H9 (cell line): ENCODE data around the gene DNAJC18. TPM values are rescaled to one million over a fixed set of nuclear protein-coding genes. Genes with fewer than 3 reads are reported as not detected.
"Not testable (repeated sequence)": the region's sequence is repeated elsewhere in the genome, so short reads cannot be mapped to it uniquely, and the experiment has no call there.

Source experiments
- DNase-seq: peaks from one replicate; pipeline ENCODE4 v3.0.0-alpha.2; 2017
- H2AFZ ChIP-seq: one replicate; pipeline ENCODE4 v1.6.1; 2013; ENCODE audit warnings: mild to moderate bottlenecking, low read length, control low read depth, moderate library complexity
- H2AK5ac ChIP-seq: 2 replicates; pipeline ENCODE4 v1.6.1; 2013; ENCODE audit warnings: low read length, control low read depth, mixed read lengths; ENCODE audit not compliant: insufficient read length
- H2BK120ac ChIP-seq: one replicate; pipeline ENCODE4 v1.6.1; 2013; ENCODE audit warnings: low read depth, mild to moderate bottlenecking, low read length, control low read depth, inconsistent platforms; ENCODE audit not compliant: poor library complexity, severe bottlenecking
- H2BK12ac ChIP-seq: 2 replicates; pipeline ENCODE4 v1.6.1; 2013; ENCODE audit warnings: low read length, control low read depth, mixed read lengths, low read depth; ENCODE audit not compliant: insufficient read length
- H2BK15ac ChIP-seq: 2 replicates; pipeline ENCODE4 v1.6.1; 2013; ENCODE audit warnings: low read depth, low read length, control low read depth
- H2BK20ac ChIP-seq: one replicate; pipeline ENCODE4 v1.6.1; 2013; ENCODE audit warnings: low read depth, mild to moderate bottlenecking, low read length, control low read depth, inconsistent platforms; ENCODE audit not compliant: poor library complexity, severe bottlenecking
- H2BK5ac ChIP-seq: 2 replicates; pipeline ENCODE4 v1.6.1; 2013; ENCODE audit warnings: low read length, control low read depth, mixed read lengths; ENCODE audit not compliant: insufficient read length
- H3K14ac ChIP-seq: 2 replicates; pipeline ENCODE4 v1.6.1; 2013; ENCODE audit warnings: low read length, control low read depth; ENCODE audit not compliant: insufficient read depth
- H3K18ac ChIP-seq: 2 replicates; pipeline ENCODE4 v1.6.1; 2013; ENCODE audit warnings: low read depth, mild to moderate bottlenecking, mixed read lengths, low read length, control low read depth; ENCODE audit not compliant: insufficient read length
- H3K23ac ChIP-seq: 2 replicates; pipeline ENCODE4 v1.6.1; 2013; ENCODE audit warnings: low read length, control low read depth, mixed read lengths, low read depth; ENCODE audit not compliant: insufficient read length
- H3K23me2 ChIP-seq: 2 replicates; pipeline ENCODE4 v1.6.1; 2013; ENCODE audit warnings: low read depth, mild to moderate bottlenecking, mixed read lengths, low read length, control low read depth; ENCODE audit not compliant: insufficient read length, poor library complexity, severe bottlenecking
- H3K27ac ChIP-seq: 2 replicates; pipeline ENCODE4 v1.5.1; 2013; ENCODE audit warnings: low read length, control low read depth, mixed read lengths, low read depth; ENCODE audit not compliant: insufficient read length
- H3K27me3 ChIP-seq: 2 replicates; pipeline ENCODE4 v1.6.1; 2013; ENCODE audit warnings: low read length, control low read depth, inconsistent platforms; ENCODE audit not compliant: insufficient read depth
- H3K4ac ChIP-seq: 2 replicates; pipeline ENCODE4 v1.6.1; 2013; ENCODE audit warnings: low read depth, mild to moderate bottlenecking, control low read depth, inconsistent platforms, low read length, moderate library complexity
- H3K4me1 ChIP-seq: 2 replicates; pipeline ENCODE4 v1.6.1; 2013; ENCODE audit warnings: low read length, control low read depth, inconsistent platforms; ENCODE audit not compliant: insufficient read depth
- H3K4me2 ChIP-seq: 2 replicates; pipeline ENCODE4 v1.6.1; 2013; ENCODE audit warnings: low read length, control low read depth, mixed read lengths; ENCODE audit not compliant: insufficient read length, insufficient read depth
- H3K56ac ChIP-seq: 2 replicates; pipeline ENCODE4 v1.6.1; 2013; ENCODE audit warnings: low read depth, mild to moderate bottlenecking, mixed read lengths, low read length, control low read depth; ENCODE audit not compliant: insufficient read length
- H3K79me1 ChIP-seq: 2 replicates; pipeline ENCODE4 v1.6.1; 2013; ENCODE audit warnings: low read depth, mild to moderate bottlenecking, moderate library complexity, low read length, control low read depth, inconsistent platforms; ENCODE audit not compliant: insufficient read depth, poor library complexity, severe bottlenecking
- H3K79me2 ChIP-seq: 2 replicates; pipeline ENCODE4 v1.6.1; 2013; ENCODE audit warnings: low read length, control low read depth, inconsistent platforms; ENCODE audit not compliant: insufficient read depth
- H3K9ac ChIP-seq: 2 replicates; pipeline ENCODE4 v1.6.1; 2013; ENCODE audit warnings: low read length, control low read depth, mixed read lengths; ENCODE audit not compliant: insufficient read length; ENCODE audit errors: extremely low read depth
- H3K9me3 ChIP-seq: one replicate; pipeline ENCODE4 v1.6.1; 2013; ENCODE audit warnings: low read depth, low read length, inconsistent platforms; ENCODE audit not compliant: control insufficient read depth
- H3T11ph ChIP-seq: one replicate; pipeline ENCODE4 v1.6.1; 2013; ENCODE audit warnings: mild to moderate bottlenecking, low read length, control low read depth, inconsistent platforms
- H4K20me1 ChIP-seq: one replicate; pipeline ENCODE4 v1.6.1; 2013; ENCODE audit not compliant: control insufficient read depth, insufficient read length, insufficient read depth
- H4K5ac ChIP-seq: 2 replicates; pipeline ENCODE4 v1.6.1; 2013; ENCODE audit warnings: low read depth, mild to moderate bottlenecking, mixed read lengths, low read length, control low read depth; ENCODE audit not compliant: insufficient read length
- H4K8ac ChIP-seq: replicated peaks from 2 replicates; pipeline ENCODE4 v1.6.1; 2013; ENCODE audit warnings: low read length, control low read depth, mixed read lengths, low read depth; ENCODE audit not compliant: insufficient read length
- H4K91ac ChIP-seq: 2 replicates; pipeline ENCODE4 v1.6.1; 2013; ENCODE audit warnings: low read depth, mild to moderate bottlenecking, moderate library complexity, mixed read lengths, low read length, control low read depth; ENCODE audit not compliant: insufficient read length
- H3K27ac Mint-ChIP-seq, 3 experiments: 2 replicates in 2 of 3; 3 replicates in 1 of 3; pipeline ENCODE4 v1.8.0; 2020 to 2021; ENCODE audit warnings: mixed read lengths in 3 of 3, mild to moderate bottlenecking in 1 of 3, moderate library complexity in 1 of 3
- H3K27me3 Mint-ChIP-seq: 2 replicates; pipeline ENCODE4 v1.8.0; 2021; ENCODE audit warnings: low read depth, mild to moderate bottlenecking, moderate library complexity, mixed read lengths
- H3K36me3 Mint-ChIP-seq, 3 experiments: 2 replicates in 2 of 3; 3 replicates in 1 of 3; pipeline ENCODE4 v1.8.0; 2020 to 2021; ENCODE audit warnings: low read depth in 3 of 3, mixed read lengths in 3 of 3; ENCODE audit not compliant: insufficient read depth in 1 of 3
- H3K4me1 Mint-ChIP-seq, 2 experiments: 2 replicates each; pipeline ENCODE4 v1.8.0; 2020; ENCODE audit warnings: mixed read lengths in 2 of 2
- H3K4me3 Mint-ChIP-seq, 2 experiments: 2 replicates in 1 of 2; 3 replicates in 1 of 2; pipeline ENCODE4 v1.8.0; 2020 to 2021; ENCODE audit warnings: mild to moderate bottlenecking in 2 of 2, mixed read lengths in 2 of 2, moderate library complexity in 1 of 2
- H3K9me3 Mint-ChIP-seq, 2 experiments: 2 replicates in 1 of 2; 3 replicates in 1 of 2; pipeline ENCODE4 v1.8.0; 2020; ENCODE audit warnings: mild to moderate bottlenecking in 2 of 2, mixed read lengths in 2 of 2, moderate library complexity in 1 of 2
- CTCF ChIP-seq: fragments of 200-600 bp; sonication (generic); conservative IDR thresholded peaks from 3 replicates; pipeline ENCODE4 v1.8.0; 2021; ENCODE audit warnings: antibody characterized with exemption, mild to moderate bottlenecking
- WGBS: extraction: QIAGEN DNeasy Blood & Tissue Kit; methylation state at CpG from one replicate; pipeline ENCODE4 v1.1.7; 2013; ENCODE audit warnings: missing lambda C conversion rate, low lambda C conversion rate, mixed read lengths; ENCODE audit not compliant: insufficient read length; ENCODE audit errors: extremely low coverage; 5-methylcytosine and 5-hydroxymethylcytosine counted together
- total RNA-seq: library from RNA; stranded (reverse); gene quantifications from 2 replicates; pipeline ENCODE4 v1.2.1, GENCODE V29; 2021

Gene DNAJC18
- total RNA-seq, 1 experiment from 2014 or later: 26.5 TPM

- H3K4ac ChIP-seq: no peak overlapping the region
- H3K18ac ChIP-seq: no peak overlapping the region
- no peak overlapping the region; the same call in 1 of the 2 replicates for H3K14ac ChIP-seq
- peak overlapping the region in 1 of 3 experiments; percentile 57; a peak in 2 of 7 replicates for H3K27ac Mint-ChIP-seq
- H3K9me3 ChIP-seq: no peaks in the 10 kb centered on the region
- H3K79me1 ChIP-seq: no peaks in the 10 kb centered on the region
- no CpG with 5 or more reads among the region's 10 CpGs for WGBS
- H4K91ac ChIP-seq: no peak overlapping the region
- no peak overlapping the region for H2AFZ ChIP-seq
- H2BK15ac ChIP-seq: no peak overlapping the region
- H2BK12ac ChIP-seq: no peak overlapping the region
- H2AK5ac ChIP-seq: no peak overlapping the region
- H3K27me3 ChIP-seq: no peaks in the 10 kb centered on the region
- no peak overlapping the region for H3T11ph ChIP-seq
- H3K9ac ChIP-seq: no peak overlapping the region
- H4K8ac ChIP-seq: no peak overlapping the region
- H4K5ac ChIP-seq: no peak overlapping the region
- peaks cover 15 to 36% of the 10 kb centered on the region in 2 experiments for H3K4me1 Mint-ChIP-seq
- H3K4me3 Mint-ChIP-seq: no peak overlapping the region
- H3K27ac ChIP-seq: no peak overlapping the region
- peaks cover 2% of the 10 kb centered on the region for H4K20me1 ChIP-seq
- peaks cover under 1% of the 10 kb centered on the region for H3K23me2 ChIP-seq
- no peaks in the 10 kb centered on the region for H3K9me3 Mint-ChIP-seq
- H3K4me2 ChIP-seq: no peak overlapping the region
- no peak for TF ChIP-seq CTCF
- no peak overlapping the region for H2BK5ac ChIP-seq
- H3K23ac ChIP-seq: no peak overlapping the region
- H3K79me2 ChIP-seq: no peaks in the 10 kb centered on the region
- H2BK20ac ChIP-seq: no peak overlapping the region
- no peak for DNase-seq
- peaks cover 7% of the 10 kb centered on the region for H3K27me3 Mint-ChIP-seq
- peak overlapping the region; percentile 40 for H2BK120ac ChIP-seq
- H3K4me1 ChIP-seq: peaks cover 3% of the 10 kb centered on the region; the same call in 1 of the 2 replicates
- H3K36me3 Mint-ChIP-seq: no peaks in the 10 kb centered on the region; a peak in 1 of 7 replicates
- H3K56ac ChIP-seq: no peak overlapping the region
Observed at GRCh38 chr5:139387611-139388197, 51.6 kb downstream of the DNAJC18 start.

- not testable (repeated sequence) for H3K27ac Mint-ChIP-seq, H2AFZ ChIP-seq, H4K91ac ChIP-seq, H2BK15ac ChIP-seq, H2BK20ac ChIP-seq, H4K20me1 ChIP-seq, H2BK120ac ChIP-seq, H3K4me3 Mint-ChIP-seq, H3K9me3 Mint-ChIP-seq, H4K8ac ChIP-seq, H3T11ph ChIP-seq, H3K27me3 Mint-ChIP-seq, H3K4me2 ChIP-seq, H2BK5ac ChIP-seq, H3K27ac ChIP-seq, H3K9me3 ChIP-seq, H3K18ac ChIP-seq, H3K56ac ChIP-seq, H3K27me3 ChIP-seq, H3K4me1 ChIP-seq, H3K23me2 ChIP-seq, H3K4ac ChIP-seq, H3K79me2 ChIP-seq, H4K5ac ChIP-seq, H3K36me3 Mint-ChIP-seq, H3K9ac ChIP-seq, H3K23ac ChIP-seq, H3K14ac ChIP-seq, H3K79me1 ChIP-seq, H2BK12ac ChIP-seq, H2AK5ac ChIP-seq, DNase-seq
- no CpG with 5 or more reads among the region's 10 CpGs for WGBS
- H3K4me1 Mint-ChIP-seq: peaks cover 18 to 42% of the 10 kb centered on the region in 2 experiments
Observed at GRCh38 chr5:139386956-139387355, 52.4 kb downstream of the DNAJC18 start.
